H1 (cell line): ENCODE measurements around the gene OR51T1. TPM values are rescaled to one million over a fixed set of nuclear protein-coding genes. Genes with fewer than 3 reads are reported as not detected.

ENCODE experiments used
- ATF3 ChIP-seq: IDR thresholded peaks from 2 replicates; pipeline ENCODE4 v1.6.1; 2011; ENCODE audit warnings: low read depth, mild to moderate bottlenecking, low read length; ENCODE audit not compliant: insufficient read depth
- CHD1 ChIP-seq: IDR thresholded peaks from 2 replicates; pipeline ENCODE4 v1.6.1; 2012; ENCODE audit warnings: low read depth, low read length, improper control_type of control experiment
- NRF1 ChIP-seq: IDR thresholded peaks from 2 replicates; pipeline ENCODE4 v1.6.1; 2011; ENCODE audit warnings: mild to moderate bottlenecking, low read depth, low read length, improper control_type of control experiment
- SP4 ChIP-seq: IDR thresholded peaks from 2 replicates; pipeline ENCODE4 v1.6.1; 2012; ENCODE audit warnings: low read length, inconsistent platforms
- polyA plus RNA-seq, 7 experiments: library from polyadenylated mRNA; depleted of rRNA in 3 of 7; stranded (reverse) in 5 of 7; unstranded in 2 of 7; fragments of >200 nt in 5 of 7; fragments of 200-250 nt in 2 of 7; gene quantifications; 1 replicate in 5 of 7; 2 replicates in 1 of 7; 4 replicates in 1 of 7; pipeline versions ENCODE4 v1.2.1 to v1.2.3, GENCODE V29; 2011 to 2013; ENCODE audit warnings: missing spikeins in 2 of 7, mixed read lengths in 2 of 7
- total RNA-seq: library from RNA; stranded (reverse); fragmentation: NEBNext Ultra II Directional; extraction: Animal tissue kit (Norgen Biotek cat#: 25700); gene quantifications from 2 replicates; pipeline ENCODE4 v1.2.1, GENCODE V29; 2021

OR51T1 gene
- total and polyA plus RNA-seq, 2 of the 8 experiments (the other 6 are each of a cell fraction or from before 2014, with no cell fraction given): not detected

- TF ChIP-seq SP4 (no peak), NRF1 (no peak), ATF3 (no peak), CHD1 (no peak)
These were observed 17.8 kb upstream of the OR51T1 start (continued) for GRCh38 chr11:4863876-4864275.
